ENCODE results near the gene FBXO8.

FBXO8 gene

DNA sequence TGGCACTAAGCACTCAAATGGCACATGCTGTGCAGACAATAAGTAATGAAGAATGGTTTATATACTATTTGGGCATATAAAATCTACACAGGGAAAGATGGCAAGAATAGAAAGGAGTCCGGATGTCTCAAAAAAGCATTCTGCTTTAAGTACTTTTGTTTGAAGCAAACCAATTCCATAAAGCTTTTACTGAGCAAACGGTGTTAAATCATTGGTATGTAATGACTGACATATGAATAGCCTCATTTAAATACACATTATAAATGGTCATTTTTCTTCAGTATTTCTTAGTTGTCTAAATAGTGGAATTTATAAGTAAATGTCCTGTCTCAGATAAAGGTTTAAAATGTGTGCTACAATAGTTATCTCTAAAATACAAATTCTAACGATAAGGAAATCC, 6.0 kb downstream of the FBXO8 start:
- TF ChIP-seq, protein P1, sequence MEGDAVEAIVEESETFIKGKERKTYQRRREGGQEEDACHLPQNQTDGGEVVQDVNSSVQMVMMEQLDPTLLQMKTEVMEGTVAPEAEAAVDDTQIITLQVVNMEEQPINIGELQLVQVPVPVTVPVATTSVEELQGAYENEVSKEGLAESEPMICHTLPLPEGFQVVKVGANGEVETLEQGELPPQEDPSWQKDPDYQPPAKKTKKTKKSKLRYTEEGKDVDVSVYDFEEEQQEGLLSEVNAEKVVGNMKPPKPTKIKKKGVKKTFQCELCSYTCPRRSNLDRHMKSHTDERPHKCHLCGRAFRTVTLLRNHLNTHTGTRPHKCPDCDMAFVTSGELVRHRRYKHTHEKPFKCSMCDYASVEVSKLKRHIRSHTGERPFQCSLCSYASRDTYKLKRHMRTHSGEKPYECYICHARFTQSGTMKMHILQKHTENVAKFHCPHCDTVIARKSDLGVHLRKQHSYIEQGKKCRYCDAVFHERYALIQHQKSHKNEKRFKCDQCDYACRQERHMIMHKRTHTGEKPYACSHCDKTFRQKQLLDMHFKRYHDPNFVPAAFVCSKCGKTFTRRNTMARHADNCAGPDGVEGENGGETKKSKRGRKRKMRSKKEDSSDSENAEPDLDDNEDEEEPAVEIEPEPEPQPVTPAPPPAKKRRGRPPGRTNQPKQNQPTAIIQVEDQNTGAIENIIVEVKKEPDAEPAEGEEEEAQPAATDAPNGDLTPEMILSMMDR (IDR thresholded peaks at IDR 0.05; ENCODE audit: borderline replicate concordance, insufficient read depth, low read depth, low read length) = no peak
- H3K4me3 ChIP-seq (ENCODE audit: low read depth, low read length) = no peak overlapping the region

DNA sequence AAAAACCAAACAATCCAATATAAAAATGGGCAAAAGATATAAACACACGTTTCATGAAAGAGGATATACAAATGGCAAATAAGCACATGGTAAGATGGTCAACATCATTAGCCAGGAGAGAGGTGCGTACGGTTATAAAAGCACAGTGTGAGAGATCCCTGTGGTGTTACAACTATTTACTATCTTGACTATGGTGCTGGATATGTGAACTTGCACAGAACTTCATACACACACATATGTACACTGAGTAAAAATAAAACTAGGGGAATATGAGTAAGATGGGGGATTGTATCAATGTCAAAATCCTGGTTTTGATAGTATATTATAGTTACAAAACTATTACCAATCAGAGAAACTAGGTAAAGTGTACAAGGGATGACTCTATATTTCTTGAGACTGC, 8.4 kb downstream of the FBXO8 start:
- TF ChIP-seq, protein P1 (IDR thresholded peaks at IDR 0.05; ENCODE audit: borderline replicate concordance, insufficient read depth, low read depth, low read length) = no peak
- no peak overlapping the region for H3K4me3 ChIP-seq (ENCODE audit: low read depth, low read length)

DNA sequence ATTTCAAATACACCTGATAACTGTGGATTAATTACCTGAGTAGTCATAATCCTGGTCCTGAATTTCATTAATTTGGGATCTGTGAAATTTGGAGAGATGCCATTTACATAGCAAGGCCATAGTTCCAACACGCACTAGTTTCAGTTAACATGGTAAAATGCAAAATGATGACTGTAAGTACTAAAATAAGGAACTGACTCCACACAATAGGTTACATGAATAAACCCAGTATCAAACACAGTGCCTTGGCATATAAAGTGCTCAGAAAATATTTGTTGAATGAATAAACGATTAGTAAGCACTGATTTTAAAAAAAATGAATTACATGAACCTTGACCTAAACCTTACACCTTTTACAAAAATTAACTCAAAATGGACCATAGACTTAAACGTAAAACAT, 9.0 kb downstream of the FBXO8 start:
- H3K4me3 ChIP-seq (ENCODE audit: low read depth, low read length) = no peak overlapping the region
- TF ChIP-seq, protein P1 (IDR thresholded peaks at IDR 0.05; ENCODE audit: borderline replicate concordance, insufficient read depth, low read depth, low read length) = no peak

DNA sequence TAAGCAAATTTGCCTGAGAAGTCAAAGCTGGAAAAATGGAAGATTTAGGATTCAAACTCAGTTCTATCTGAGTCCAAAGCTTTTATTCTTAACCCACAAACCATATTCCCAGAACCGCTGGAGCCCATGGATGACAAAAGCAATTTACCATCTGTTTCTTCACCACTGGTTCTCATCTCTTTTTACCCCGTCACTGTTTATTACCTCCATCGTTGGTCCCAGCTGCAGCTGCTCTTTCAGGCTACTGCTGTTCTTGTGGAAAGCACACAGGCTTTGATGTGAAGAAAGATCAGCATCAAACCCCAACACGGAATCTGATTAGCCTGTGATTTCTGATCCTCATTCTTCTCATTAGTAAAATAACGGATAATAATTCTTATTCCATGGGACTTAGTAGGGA, 9.5 kb downstream of the FBXO8 start:
- TF ChIP-seq, protein P1 (IDR thresholded peaks at IDR 0.05; ENCODE audit: borderline replicate concordance, insufficient read depth, low read depth, low read length) = no peak
- H3K4me3 ChIP-seq (ENCODE audit: low read depth, low read length) = no peak overlapping the region

DNA sequence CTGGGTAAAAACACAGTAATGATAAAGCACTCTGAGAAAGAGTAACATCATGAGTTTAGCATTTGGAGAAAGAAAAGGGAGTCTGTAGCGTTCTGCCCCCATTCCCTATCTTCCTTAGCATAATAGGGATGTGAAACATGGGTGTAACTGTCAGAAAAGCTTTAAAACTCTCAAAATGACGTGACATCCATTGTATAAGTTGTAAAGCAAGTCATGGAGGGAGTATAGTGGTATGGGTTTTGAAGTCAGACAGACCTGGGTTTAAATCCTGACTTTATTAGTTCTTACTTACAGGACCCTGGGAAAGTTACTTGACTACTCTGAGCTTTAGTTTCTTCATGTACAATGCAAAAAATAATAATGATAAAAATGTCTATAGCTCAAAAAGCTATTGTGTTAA, 17.1 kb downstream of the FBXO8 start:
- H3K4me3 ChIP-seq (ENCODE audit: low read depth, low read length) = no peak overlapping the region
- TF ChIP-seq, protein P1 (IDR thresholded peaks at IDR 0.05; ENCODE audit: borderline replicate concordance, insufficient read depth, low read depth, low read length) = no peak

DNA sequence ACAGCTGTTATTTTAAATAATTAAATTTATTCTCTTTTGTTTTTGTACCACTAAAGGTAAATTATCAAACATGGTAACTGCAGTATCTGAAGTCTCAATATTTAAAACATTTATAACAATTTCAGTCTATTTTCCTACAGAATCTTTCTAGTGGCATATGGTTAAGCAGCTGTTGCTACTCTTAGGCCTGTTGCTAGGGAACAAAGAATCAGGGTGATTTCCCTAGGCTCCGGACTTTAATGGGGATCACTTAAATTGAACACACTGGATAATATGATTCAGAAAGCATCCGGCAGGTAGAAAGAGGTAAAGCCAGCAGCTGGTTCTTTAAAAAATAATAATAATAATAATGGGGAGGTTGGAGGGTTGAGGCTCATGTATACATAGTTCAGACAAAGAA, 17.6 kb downstream of the FBXO8 start:
- no peak overlapping the region for H3K4me3 ChIP-seq (ENCODE audit: low read depth, low read length)
- TF ChIP-seq, protein P1 (IDR thresholded peaks at IDR 0.05; ENCODE audit: borderline replicate concordance, insufficient read depth, low read depth, low read length) = no peak

DNA sequence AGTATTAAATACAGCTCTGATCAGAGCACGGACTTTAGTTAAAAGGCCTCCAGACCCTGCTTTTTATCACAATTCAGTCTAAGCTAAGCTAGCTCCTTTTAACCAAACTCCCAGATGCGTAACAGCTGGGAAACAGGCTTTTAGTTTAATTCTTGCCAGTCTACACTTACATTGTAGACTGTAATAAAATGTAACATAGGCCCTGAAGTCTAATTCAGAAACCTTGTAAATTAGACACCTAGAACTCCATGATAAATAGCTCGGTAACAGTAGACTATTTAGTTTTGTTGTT, 20.1 kb downstream of the FBXO8 start:
- TF ChIP-seq, protein P1 (IDR thresholded peaks at IDR 0.05; ENCODE audit: borderline replicate concordance, insufficient read depth, low read depth, low read length) = no peak
- no peak overlapping the region for H3K4me3 ChIP-seq (ENCODE audit: low read depth, low read length)
